ENCODE data around the gene ATP6V0A4.

ATP6V0A4 gene

DNA sequence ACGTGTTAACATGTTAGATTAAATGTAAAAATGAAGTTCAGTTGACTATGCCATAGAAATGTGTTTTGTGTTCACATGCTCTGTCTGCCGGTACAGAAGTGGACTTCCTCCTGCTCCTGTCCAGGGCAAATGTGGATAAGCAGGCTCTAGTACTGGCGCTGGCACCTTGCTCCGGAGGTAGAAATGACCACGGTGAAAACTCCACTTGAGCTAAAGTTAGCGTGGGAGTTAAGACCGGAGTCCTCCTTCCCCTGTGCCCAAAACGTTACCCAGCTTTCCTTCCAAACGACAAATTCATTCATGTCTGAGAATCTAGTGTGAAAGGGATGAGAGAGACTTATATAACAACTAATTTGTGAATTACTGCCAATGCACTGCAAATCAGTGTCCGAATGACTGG, 35.0 kb upstream of the ATP6V0A4 start:
- H3K4me1 ChIP-seq: no peaks in the 10 kb centered on the region
- no peaks in the 10 kb centered on the region for H3K36me3 ChIP-seq (ENCODE audit: control insufficient read depth, insufficient read depth, low read length)
- no peaks in the 10 kb centered on the region for H3K79me2 ChIP-seq
- H3K27me3 ChIP-seq (ENCODE audit: control insufficient read depth, insufficient read depth, low read length): no peaks in the 10 kb centered on the region
- H2AFZ ChIP-seq: no peak overlapping the region
- H3K9me3 ChIP-seq (ENCODE audit: control insufficient read depth, low read length): no peaks in the 10 kb centered on the region
- no peak for TF ChIP-seq CTCF (IDR thresholded peaks at IDR 0.05)
- no peak overlapping the region for H3K9ac ChIP-seq
- H3K4me3 ChIP-seq (ENCODE audit: low read depth, low read length): no peak overlapping the region
- no peak overlapping the region for H3K27ac ChIP-seq
- no peak overlapping the region for H3K4me2 ChIP-seq (ENCODE audit: low read length)

GRCh38 chr7:138829335-138829734, 31.3 kb upstream of the ATP6V0A4 start:
- H3K4me2 ChIP-seq (ENCODE audit: low read length): no peak overlapping the region
- no peaks in the 10 kb centered on the region for H3K36me3 ChIP-seq (ENCODE audit: control insufficient read depth, insufficient read depth, low read length)
- no peak for TF ChIP-seq CTCF (IDR thresholded peaks at IDR 0.05)
- no peak overlapping the region for H2AFZ ChIP-seq
- no peaks in the 10 kb centered on the region for H3K79me2 ChIP-seq
- no peak overlapping the region for H3K9ac ChIP-seq
- no peaks in the 10 kb centered on the region for H3K4me1 ChIP-seq
- no peak overlapping the region for H3K4me3 ChIP-seq (ENCODE audit: low read depth, low read length)
- H3K27me3 ChIP-seq (ENCODE audit: control insufficient read depth, insufficient read depth, low read length): no peaks in the 10 kb centered on the region
- H3K27ac ChIP-seq: no peak overlapping the region
- no peaks in the 10 kb centered on the region for H3K9me3 ChIP-seq (ENCODE audit: control insufficient read depth, low read length)

GRCh38 chr7:138828302-138828701, 30.3 kb upstream of the ATP6V0A4 start:
- no peaks in the 10 kb centered on the region for H3K36me3 ChIP-seq (ENCODE audit: control insufficient read depth, insufficient read depth, low read length)
- H3K79me2 ChIP-seq: no peaks in the 10 kb centered on the region
- H3K27me3 ChIP-seq (ENCODE audit: control insufficient read depth, insufficient read depth, low read length): no peaks in the 10 kb centered on the region
- H3K4me2 ChIP-seq (ENCODE audit: low read length): no peak overlapping the region
- H3K4me3 ChIP-seq (ENCODE audit: low read depth, low read length): no peak overlapping the region
- H3K9ac ChIP-seq: no peak overlapping the region
- TF ChIP-seq CTCF (IDR thresholded peaks at IDR 0.05): no peak
- no peaks in the 10 kb centered on the region for H3K4me1 ChIP-seq
- no peak overlapping the region for H2AFZ ChIP-seq
- H3K27ac ChIP-seq: no peak overlapping the region
- H3K9me3 ChIP-seq (ENCODE audit: control insufficient read depth, low read length): no peaks in the 10 kb centered on the region

GRCh38 chr7:138825049-138825721, 27.2 kb upstream of the ATP6V0A4 start:
- H3K4me1 ChIP-seq: no peaks in the 10 kb centered on the region
- no peak overlapping the region for H3K4me3 ChIP-seq (ENCODE audit: low read depth, low read length)
- no peaks in the 10 kb centered on the region for H3K36me3 ChIP-seq (ENCODE audit: control insufficient read depth, insufficient read depth, low read length)
- no peak for TF ChIP-seq CTCF (IDR thresholded peaks at IDR 0.05)
- H3K9ac ChIP-seq: no peak overlapping the region
- no peak overlapping the region for H3K4me2 ChIP-seq (ENCODE audit: low read length)
- H3K79me2 ChIP-seq: no peaks in the 10 kb centered on the region
- peak overlapping the region; percentile 25 for H2AFZ ChIP-seq
- H3K27me3 ChIP-seq (ENCODE audit: control insufficient read depth, insufficient read depth, low read length): no peaks in the 10 kb centered on the region
- no peaks in the 10 kb centered on the region for H3K9me3 ChIP-seq (ENCODE audit: control insufficient read depth, low read length)
- H3K27ac ChIP-seq: no peak overlapping the region

DNA sequence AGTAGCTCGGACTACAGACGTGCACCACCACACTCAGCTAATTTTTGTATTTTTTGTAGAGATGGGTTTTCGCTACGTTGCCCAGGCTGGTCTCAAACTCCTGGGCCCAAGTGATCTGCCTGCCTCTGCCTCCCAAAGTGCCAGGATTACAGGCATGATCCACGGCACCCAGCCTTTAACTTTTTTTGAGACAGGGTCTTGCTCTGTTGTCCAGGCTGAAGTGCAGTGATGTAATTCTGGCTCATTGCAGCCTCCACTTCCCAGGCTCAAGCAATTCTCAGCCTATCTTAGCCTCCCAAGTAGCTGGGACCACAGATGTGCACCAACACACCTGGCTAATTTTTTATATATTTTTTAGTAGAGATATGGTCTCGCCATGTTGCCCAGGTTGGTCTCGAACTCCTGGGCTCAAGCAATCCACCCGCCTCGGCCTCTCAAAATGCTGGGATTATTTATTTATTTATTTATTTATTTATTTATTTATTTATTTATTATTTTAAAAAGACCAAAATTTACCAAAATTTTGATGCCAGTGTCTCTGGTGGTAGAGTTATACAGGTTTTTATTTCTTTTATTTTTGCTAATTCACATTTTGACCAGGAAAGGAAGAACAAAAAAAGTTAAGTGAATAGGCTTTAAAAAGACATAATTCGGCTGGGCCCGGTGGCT, 25.0 kb upstream of the ATP6V0A4 start:
- Histone ChIP-seq H3K9me3 (ENCODE audit: control insufficient read depth, low read length) (no peaks in the 10 kb centered on the region), H3K4me2 (ENCODE audit: low read length) (no peak overlapping the region), H3K9ac (no peak overlapping the region), H3K4me1 (no peaks in the 10 kb centered on the region), H3K27ac (no peak overlapping the region), H2AFZ (no peak overlapping the region), H3K79me2 (no peaks in the 10 kb centered on the region), H3K27me3 (ENCODE audit: control insufficient read depth, insufficient read depth, low read length) (no peaks in the 10 kb centered on the region), H3K36me3 (ENCODE audit: control insufficient read depth, insufficient read depth, low read length) (no peaks in the 10 kb centered on the region), H3K4me3 (ENCODE audit: low read depth, low read length) (no peak overlapping the region)
- TF ChIP-seq CTCF (IDR thresholded peaks at IDR 0.05): no peak

Data from parathyroid adenoma (tissue), 2 donors.